ENCODE results near the gene SCAND1.

GRCh38 chr20:36004045-36004444 lies 49.7 kb upstream of the SCAND1 start:
- TF ChIP-seq CTCF (IDR thresholded peaks at IDR 0.05; ENCODE audit: insufficient read depth, low read length) (no peak), REST (IDR thresholded peaks at IDR 0.05; ENCODE audit: insufficient replicate concordance, low read depth) (no peak), POLR2AphosphoS5 (IDR thresholded peaks at IDR 0.05; ENCODE audit: low read depth) (no peak), GABPA (IDR thresholded peaks at IDR 0.05; ENCODE audit: low read depth) (no peak)
